Ramos (cell line): ENCODE results near the gene PARP9.

Experiments used
- in situ Hi-C: fragments of 300-500 bp; cut with MboI; formaldehyde crosslinking; loops from one replicate; pipeline ENCODE4 v1.14.3; 2022; ENCODE audit warnings: low sequenced_read_pairs; ENCODE audit not compliant: unreplicated experiment

Gene PARP9

GRCh38 chr3:122498152-122498551 is 65.9 kb downstream of the PARP9 start:
- in situ Hi-C loops = no loop called here

- in situ Hi-C loops = no loop called here
Measured at GRCh38 chr3:122497425-122497824, 66.7 kb downstream of the PARP9 start.

- in situ Hi-C loops = no loop called here
Measured at GRCh38 chr3:122496508-122496907, 67.6 kb downstream of the PARP9 start.

- in situ Hi-C loops = no loop called here
Measured at GRCh38 chr3:122493296-122493695, 70.8 kb downstream of the PARP9 start.

GRCh38 chr3:122488262-122488973 is 75.7 kb downstream of the PARP9 start:
- in situ Hi-C loops = no loop called here

GRCh38 chr3:122484985-122485384 is 79.1 kb downstream of the PARP9 start:
- in situ Hi-C loops = no loop called here

- in situ Hi-C loops = no loop called here
Measured at GRCh38 chr3:122481390-122481789, 82.7 kb downstream of the PARP9 start.
